ENCODE results near the gene NEDD4. TPM values are rescaled to one million over a fixed set of nuclear protein-coding genes. Genes with fewer than 3 reads are reported as not detected.

NEDD4 gene
- total RNA-seq, 6 experiments from 2014 or later = 16.0 to 65.3 (median 22.4) TPM

- ATAC-seq (no peak), DNase-seq (no peak)
- Histone ChIP-seq H3K27ac (no peak overlapping the region), H3K9me3 (no peaks in the 10 kb centered on the region), H3K4me1 (no peaks in the 10 kb centered on the region), H3K4me3 (no peak overlapping the region), H3K36me3 (peaks cover 0 to 6% (median 0%) of the 10 kb centered on the region in 4 donors), H3K27me3 (no peaks in the 10 kb centered on the region)
- 72% methylated on average over 11 of the region's 11 CpGs for WGBS (ENCODE audit: insufficient coverage, low coverage, low lambda C conversion rate, missing lambda C conversion rate)
- no peak for TF ChIP-seq CTCF (IDR thresholded peaks at IDR 0.05)
- no peak for TF ChIP-seq POLR2A (IDR thresholded peaks at IDR 0.05)
- intact Hi-C loops (cut with DNase I) = no loop called here
Measured at GRCh38 chr15:55916666-55917409, 76.6 kb downstream of the NEDD4 start.

- Histone ChIP-seq H3K4me3 (no peak overlapping the region), H3K27ac (no peak overlapping the region), H3K27me3 (no peaks in the 10 kb centered on the region), H3K9me3 (no peaks in the 10 kb centered on the region), H3K36me3 (peaks cover 0 to 6% (median 0%) of the 10 kb centered on the region in 4 donors), H3K4me1 (no peaks in the 10 kb centered on the region)
- no peak for TF ChIP-seq POLR2A (IDR thresholded peaks at IDR 0.05)
- TF ChIP-seq CTCF (IDR thresholded peaks at IDR 0.05) = no peak
- DNase-seq = no peak
- 50% methylated on average over 5 of the region's 6 CpGs for WGBS (ENCODE audit: insufficient coverage, low coverage, low lambda C conversion rate, missing lambda C conversion rate)
- intact Hi-C loops (cut with DNase I) = no loop called here
- no peak for ATAC-seq
Measured at GRCh38 chr15:55915876-55916567, 77.4 kb downstream of the NEDD4 start.

GRCh38 chr15:55915221-55915620 is 78.2 kb downstream of the NEDD4 start:
- Histone ChIP-seq H3K4me1 (no peaks in the 10 kb centered on the region), H3K27ac (no peak overlapping the region), H3K27me3 (no peaks in the 10 kb centered on the region), H3K9me3 (no peaks in the 10 kb centered on the region), H3K36me3 (peaks cover 0 to 6% (median 0%) of the 10 kb centered on the region in 4 donors), H3K4me3 (no peak overlapping the region)
- intact Hi-C loops (cut with DNase I) = no loop called here
- no peak for DNase-seq
- WGBS (ENCODE audit: insufficient coverage, low coverage, low lambda C conversion rate, missing lambda C conversion rate) = 60% methylated on average over 1 of the region's 1 CpG
- TF ChIP-seq POLR2A (IDR thresholded peaks at IDR 0.05) = no peak
- no peak for TF ChIP-seq CTCF (IDR thresholded peaks at IDR 0.05)
- no peak for ATAC-seq

GRCh38 chr15:55914446-55914845 is 79.0 kb downstream of the NEDD4 start:
- no peak for TF ChIP-seq POLR2A (IDR thresholded peaks at IDR 0.05)
- TF ChIP-seq CTCF (IDR thresholded peaks at IDR 0.05) = no peak
- Histone ChIP-seq H3K4me1 (no peaks in the 10 kb centered on the region), H3K36me3 (peaks cover 0 to 6% (median 0%) of the 10 kb centered on the region in 4 donors), H3K27me3 (no peaks in the 10 kb centered on the region), H3K9me3 (no peaks in the 10 kb centered on the region), H3K27ac (no peak overlapping the region), H3K4me3 (no peak overlapping the region)
- ATAC-seq (no peak), DNase-seq (no peak)
- 75% methylated on average over 1 of the region's 1 CpG for WGBS (ENCODE audit: insufficient coverage, low coverage, low lambda C conversion rate, missing lambda C conversion rate)
- intact Hi-C loops (cut with DNase I) = no loop called here
